Activated CD8-positive, alpha-beta memory T cell treated with anti-CD3 and anti-CD28 coated beads for 4 hours (primary cell): ENCODE results near the gene TLR8.

Experiments
- DNase-seq, 2 donors: peaks; one replicate each; pipeline ENCODE4 v3.0.0-alpha.2; 2020; ENCODE audit warnings: low read depth in 2 of 2

TLR8 gene

DNA sequence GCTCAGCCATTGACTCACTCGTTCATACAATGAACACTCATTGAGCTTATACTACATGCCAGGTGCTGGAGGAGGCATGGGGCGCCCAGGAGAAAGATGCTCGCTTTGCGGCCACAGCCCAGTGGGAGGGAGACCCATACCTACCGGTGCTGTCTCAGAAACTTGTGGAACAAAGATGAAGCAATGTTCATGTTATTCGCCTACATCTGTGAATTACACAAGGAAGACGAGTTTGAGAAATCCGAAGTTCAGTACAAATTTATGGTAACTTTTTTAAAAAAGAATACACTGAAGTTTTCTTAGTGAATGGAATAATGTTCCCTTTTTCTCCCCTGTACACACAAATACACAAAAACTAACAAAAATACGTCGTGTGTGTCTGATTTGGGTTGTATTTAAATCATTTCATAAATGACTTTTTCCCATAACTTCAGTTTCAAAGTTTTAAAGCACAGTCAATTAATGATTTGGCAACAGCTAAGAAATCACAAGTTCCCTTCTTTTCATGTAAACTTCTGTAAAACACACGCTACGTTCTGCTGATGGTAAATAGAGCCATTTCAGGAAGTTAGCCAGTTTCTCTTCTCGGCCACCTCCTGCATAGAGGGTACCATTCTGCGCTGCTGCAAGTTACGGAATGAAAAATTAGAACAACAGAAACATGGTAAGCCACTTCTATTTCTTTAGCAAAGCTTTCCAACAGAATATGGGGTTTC, at the start of gene TLR8:
Gene TLR8 (plus strand): TSS at position 575 of the 716 bp plus-strand sequence. CDS start 87 bp downstream, at position 662.
- DNase-seq, result no peak

DNA sequence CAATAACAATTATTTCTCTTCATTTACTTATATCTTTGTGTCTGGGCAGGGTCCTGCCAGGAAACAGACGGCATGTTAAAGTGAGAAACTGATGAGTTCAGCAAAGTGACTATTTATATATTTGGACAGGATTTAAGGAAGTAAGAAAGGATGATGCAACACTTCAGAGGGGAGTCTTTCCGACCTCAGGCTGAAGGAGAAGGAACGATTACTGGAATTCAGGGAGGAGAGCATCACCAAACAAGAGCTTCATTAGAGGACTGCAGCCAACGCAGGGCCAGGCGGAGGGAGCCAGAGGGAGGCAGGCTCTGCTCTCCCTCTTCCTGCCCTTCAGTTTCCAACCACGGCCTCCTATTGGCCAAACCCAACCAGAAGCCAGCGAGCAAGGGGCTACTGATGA, 41.1 kb upstream of the TLR8 start:
- DNase-seq, result no peak

DNA sequence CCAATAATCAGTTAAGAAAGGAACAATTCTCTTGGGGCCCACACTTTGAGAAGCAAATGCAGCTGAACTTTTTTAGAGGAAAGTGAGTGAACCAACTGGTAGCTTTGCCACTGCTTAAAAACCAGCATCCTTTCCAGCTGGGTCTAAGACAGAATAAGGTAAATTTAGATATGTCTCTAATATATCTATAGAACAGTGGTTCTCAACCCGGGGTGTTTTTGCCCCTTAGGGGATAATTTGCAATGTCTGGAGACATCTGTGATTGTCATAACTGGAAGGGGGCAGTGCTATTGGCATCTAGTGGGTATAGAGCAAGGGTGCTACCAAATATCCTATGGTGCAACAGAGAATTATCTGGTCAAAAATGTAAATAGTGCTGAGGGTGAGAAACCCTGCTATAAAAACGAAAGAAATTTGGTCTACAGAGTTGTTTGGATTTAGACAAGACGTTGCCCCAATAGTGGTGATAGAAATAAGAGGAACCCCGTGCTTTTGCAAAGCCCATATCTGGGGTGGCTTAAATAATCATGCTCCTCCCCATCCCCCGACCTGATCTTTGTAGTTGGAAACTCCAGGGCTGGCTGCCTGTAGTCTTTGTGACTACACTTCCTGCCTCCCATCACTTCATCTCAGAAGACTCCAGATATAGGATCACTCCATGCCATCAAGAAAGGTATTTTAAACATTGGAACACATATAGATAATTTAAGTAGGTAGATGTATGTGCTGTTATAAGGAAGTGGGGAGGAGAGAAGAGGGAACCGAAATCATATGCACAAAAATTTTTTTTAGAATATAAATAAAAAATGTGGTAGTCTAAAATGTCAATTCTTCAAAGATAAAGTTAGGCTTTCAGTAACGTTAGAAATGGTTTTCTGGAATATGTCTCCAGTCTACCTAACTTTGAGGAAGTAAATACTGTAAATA, 39.7 kb upstream of the TLR8 start, which contains the start of gene TLR7:
Gene TLR7 (plus strand): TSS at position 622 of the 927 bp plus-strand sequence. CDS start 507 bp downstream, outside the sequence.
- DNase-seq, result no peak

DNA sequence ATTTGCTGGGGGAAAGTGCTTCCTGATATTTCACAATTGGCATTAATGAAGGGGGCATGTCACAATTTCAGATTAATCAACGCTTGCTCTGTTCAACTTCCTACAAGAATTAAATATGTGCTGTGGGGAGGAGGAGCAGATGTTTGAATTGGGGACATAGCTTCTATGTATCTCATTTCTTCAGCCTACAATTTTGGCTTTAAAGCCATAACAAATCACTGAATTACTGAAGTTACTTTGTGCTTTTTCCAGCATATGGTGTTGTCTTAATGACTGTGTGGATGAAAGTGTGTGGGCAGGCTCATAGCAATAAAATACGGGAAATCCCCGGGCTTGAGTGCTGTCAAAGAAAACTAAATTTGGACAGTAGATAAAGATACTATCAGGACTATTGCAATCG, 38.7 kb upstream of the TLR8 start:
- no peak for DNase-seq

DNA sequence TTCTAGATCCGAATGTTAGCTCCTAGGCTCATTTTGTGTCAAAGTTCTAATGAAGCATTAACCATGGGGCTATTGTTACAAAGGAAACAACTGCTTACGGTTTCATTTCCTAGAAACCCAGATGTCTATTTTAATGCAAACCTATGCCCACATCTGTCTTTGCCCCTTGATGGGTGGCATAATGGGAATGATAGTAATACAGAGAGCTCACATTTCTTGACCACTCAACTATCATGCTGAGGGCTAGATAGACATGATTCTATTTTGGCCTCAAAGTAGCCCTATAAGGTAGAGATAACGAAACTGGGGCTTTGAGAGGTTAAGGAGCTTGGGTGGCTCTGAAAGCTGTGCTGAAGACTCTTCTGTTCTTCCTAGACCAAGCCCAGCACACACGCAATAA, 37.7 kb upstream of the TLR8 start:
- DNase-seq, result no peak

DNA sequence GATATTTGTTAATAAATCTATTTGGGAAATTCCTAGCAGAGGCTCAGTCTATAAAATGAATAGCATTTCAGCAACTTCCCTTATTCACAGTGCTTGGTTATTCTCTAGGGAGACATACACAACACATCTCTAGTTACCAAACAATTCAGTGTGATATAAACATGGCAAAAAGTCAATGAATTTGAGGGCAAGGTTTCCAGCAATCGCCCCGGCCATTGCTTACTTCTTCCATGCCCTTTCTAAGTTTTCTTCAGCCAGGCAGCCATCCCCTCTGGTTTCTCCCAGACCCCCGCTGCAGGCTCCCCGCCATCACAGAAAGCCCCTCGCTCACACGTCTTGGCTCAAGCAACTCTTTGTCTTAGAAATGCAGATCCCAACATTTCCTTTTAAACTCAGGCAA, 35.2 kb upstream of the TLR8 start:
- DNase-seq, result no peak

DNA sequence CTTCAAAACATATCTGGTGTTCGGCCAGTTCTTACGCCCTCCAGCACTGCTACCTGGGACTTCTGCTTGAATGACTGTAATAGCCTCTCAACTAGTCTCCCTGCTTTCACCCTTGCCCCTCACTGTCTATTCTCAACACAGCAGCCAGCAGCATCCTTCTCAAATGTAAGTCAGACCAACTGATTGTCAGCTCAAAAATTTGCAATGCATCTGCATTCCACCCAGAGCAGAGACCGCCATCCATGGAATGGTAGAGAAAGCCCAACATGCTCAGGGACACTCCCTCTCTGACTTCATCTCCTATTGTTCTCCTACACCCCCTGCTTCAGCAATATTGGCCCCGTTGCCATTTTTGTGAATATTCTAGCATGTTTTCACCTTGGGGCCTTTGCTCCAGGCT, 33.7 kb upstream of the TLR8 start:
- DNase-seq, result no peak

DNA sequence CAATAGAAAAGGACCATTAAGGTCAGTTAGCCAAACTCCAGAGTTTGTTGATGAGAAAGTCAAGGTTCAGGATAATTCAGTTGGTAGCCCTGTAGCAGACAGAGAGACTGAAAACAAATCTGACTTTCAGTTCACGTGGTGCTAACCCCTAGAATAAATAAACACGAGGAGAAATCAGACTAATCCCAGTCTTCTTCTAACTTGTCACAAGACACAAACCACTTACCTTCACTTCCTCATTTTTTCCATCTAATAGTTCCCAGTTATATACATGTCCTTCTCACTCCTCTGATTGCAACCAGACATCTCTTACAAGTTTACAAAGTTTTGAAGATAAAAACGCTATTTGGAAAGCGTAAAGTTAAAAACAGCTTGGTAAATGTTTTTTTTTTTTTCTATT, 31.8 kb upstream of the TLR8 start:
- DNase-seq, result no peak

DNA sequence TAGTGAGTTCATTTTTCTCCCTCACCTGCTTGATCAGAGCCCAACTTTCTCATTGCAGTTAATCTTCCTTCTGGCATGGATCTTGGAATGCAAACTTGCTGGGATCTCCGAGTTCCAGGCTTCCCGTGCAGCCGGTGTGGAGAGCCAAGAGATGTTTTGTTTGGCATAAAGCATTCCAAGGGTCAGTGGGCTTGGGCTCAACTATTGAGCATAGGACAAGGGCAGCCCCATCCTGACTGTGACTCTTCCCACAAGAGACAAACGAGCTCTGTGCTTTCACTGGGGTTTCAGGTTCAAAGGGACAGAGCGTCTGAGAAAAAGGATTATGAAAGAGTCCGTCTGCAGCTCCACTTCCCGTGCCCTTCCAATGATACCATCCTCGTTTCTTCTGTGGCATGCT, 29.0 kb upstream of the TLR8 start:
- no peak for DNase-seq

DNA sequence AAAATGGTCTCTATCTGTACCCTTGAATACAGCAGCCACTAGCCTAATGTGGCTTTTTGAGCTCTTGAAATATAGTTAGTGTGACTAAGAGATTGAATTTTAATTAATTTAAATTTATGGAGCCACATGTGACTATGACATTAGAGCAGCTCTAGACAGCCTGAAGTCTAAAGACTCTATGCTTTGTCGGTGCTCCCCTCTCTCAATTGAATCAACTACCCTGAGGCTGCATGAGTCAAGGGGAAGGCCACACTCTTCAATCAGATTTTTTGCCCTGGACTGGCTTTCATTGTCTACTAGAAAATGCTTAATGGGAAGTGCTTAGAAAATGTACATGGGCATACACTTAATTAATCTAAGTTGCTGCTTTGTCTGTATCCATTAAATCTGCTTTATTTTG, 27.9 kb upstream of the TLR8 start:
- DNase-seq, result no peak

DNA sequence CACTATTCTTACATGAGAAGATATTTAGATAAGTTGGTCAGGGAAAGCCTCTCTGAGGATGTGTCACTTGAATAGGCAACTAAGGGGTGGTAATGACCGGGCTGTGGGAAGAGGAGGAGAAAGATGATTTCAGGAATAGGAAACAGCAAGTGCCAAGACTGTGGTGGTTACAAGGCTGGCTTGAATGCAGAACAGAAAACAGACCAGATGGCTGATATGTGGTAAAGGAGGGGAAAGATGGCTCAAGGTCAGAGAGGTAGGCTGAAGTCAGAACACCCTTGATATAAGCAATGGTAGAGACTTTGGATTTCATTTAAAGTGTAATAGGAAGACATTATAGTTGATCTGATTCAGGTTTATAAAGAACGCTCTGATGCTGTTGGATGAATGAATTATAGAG, 24.5 kb upstream of the TLR8 start:
- no peak for DNase-seq

DNA sequence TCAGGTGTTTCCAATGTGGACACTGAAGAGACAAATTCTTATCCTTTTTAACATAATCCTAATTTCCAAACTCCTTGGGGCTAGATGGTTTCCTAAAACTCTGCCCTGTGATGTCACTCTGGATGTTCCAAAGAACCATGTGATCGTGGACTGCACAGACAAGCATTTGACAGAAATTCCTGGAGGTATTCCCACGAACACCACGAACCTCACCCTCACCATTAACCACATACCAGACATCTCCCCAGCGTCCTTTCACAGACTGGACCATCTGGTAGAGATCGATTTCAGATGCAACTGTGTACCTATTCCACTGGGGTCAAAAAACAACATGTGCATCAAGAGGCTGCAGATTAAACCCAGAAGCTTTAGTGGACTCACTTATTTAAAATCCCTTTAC, 20.9 kb upstream of the TLR8 start:
- no peak for DNase-seq

DNA sequence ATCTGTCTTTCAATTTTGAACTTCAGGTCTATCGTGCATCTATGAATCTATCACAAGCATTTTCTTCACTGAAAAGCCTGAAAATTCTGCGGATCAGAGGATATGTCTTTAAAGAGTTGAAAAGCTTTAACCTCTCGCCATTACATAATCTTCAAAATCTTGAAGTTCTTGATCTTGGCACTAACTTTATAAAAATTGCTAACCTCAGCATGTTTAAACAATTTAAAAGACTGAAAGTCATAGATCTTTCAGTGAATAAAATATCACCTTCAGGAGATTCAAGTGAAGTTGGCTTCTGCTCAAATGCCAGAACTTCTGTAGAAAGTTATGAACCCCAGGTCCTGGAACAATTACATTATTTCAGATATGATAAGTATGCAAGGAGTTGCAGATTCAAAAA, 19.9 kb upstream of the TLR8 start:
- DNase-seq, result no peak

DNA sequence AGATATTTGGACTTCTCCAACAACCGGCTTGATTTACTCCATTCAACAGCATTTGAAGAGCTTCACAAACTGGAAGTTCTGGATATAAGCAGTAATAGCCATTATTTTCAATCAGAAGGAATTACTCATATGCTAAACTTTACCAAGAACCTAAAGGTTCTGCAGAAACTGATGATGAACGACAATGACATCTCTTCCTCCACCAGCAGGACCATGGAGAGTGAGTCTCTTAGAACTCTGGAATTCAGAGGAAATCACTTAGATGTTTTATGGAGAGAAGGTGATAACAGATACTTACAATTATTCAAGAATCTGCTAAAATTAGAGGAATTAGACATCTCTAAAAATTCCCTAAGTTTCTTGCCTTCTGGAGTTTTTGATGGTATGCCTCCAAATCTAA, 19.3 kb upstream of the TLR8 start:
- no peak for DNase-seq

DNA sequence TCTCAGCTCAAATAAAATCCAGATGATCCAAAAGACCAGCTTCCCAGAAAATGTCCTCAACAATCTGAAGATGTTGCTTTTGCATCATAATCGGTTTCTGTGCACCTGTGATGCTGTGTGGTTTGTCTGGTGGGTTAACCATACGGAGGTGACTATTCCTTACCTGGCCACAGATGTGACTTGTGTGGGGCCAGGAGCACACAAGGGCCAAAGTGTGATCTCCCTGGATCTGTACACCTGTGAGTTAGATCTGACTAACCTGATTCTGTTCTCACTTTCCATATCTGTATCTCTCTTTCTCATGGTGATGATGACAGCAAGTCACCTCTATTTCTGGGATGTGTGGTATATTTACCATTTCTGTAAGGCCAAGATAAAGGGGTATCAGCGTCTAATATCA, 18.7 kb upstream of the TLR8 start:
- DNase-seq, result no peak

DNA sequence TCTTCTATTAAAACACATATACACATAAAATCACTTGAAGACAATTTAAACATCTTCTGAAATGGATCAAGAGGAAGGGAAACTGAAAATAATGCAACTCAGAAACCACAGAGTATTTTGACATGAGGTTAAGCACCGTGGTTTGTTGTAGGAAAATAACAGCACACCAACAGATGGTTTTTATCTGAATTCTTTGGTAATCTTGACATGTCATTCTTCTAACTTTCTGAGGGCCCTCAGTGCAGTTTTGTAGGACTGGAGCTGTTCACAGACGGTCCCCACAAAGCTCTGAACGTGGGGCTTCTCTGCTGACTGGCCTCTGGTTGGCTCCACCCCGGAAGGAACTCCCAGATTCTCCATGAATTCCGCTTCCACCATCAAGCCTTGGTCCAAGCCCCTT, 16.0 kb upstream of the TLR8 start:
- no peak for DNase-seq

DNA sequence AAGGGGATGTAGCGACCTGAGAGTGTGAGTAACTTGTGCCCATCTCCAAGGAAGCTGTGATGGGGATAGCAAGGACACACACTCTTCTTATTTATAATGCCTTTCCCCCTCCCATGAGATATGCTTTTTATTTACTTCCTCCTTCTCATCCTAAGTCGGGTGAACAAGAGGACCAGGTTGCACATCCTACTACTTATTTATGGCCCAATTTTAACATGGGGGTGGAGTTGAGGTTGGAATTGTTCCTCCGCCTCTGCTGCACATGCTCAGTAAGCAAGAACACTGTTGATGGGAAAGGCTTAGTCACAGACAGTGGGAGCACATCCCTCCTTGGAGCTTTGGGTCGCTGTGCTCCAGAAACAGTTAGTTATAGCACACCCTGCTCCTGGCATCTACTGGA, 15.2 kb upstream of the TLR8 start:
- DNase-seq, result no peak

DNA sequence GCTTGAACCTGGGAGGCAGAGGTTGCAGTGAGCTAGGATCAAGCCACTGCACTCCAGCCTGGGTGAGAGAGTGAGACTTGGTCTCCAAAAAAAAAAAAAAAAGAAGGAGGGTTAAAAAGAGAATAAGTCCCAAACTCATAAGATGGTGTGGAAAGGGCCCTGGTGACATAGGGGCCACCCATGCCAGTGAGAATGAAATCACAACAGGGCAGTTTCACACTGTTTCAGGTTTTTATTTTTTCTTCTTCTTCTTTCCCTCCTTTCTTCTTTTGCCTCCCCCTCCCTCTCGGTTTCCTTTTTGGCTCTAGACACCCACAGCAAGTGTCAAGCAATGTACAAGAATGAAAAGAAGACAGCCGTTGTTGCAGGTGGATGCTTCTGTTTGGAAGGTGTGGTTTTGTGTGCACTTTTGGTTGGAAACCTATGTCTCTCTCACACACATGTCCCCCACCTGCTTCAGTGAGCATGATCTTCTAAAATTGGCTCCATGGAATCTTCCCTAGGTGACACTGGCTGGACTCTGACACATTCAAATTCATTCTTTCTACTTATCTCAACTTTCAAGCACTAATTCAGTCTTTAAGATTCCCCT, 14.4 kb upstream of the TLR8 start:
- DNase-seq, result no peak

DNA sequence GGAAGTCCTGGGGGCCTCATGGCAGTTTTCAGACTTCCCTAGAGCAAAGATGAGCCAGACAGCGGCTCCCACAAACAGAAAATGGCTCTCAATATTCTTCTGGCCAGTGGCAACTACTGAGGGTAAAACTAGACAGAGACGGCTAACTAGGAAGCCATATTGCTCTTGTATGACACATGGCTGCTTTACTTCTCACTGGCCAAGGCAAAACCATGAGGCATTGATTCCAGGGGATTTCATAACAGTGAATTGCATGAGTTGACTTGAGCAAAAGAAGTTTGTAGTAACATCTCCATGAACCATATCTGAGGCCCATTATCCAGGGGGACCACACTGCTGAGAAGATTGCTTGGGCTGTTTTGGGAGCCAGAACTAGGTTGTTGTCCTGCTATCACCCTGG, 13.7 kb upstream of the TLR8 start:
- DNase-seq, result no peak

DNA sequence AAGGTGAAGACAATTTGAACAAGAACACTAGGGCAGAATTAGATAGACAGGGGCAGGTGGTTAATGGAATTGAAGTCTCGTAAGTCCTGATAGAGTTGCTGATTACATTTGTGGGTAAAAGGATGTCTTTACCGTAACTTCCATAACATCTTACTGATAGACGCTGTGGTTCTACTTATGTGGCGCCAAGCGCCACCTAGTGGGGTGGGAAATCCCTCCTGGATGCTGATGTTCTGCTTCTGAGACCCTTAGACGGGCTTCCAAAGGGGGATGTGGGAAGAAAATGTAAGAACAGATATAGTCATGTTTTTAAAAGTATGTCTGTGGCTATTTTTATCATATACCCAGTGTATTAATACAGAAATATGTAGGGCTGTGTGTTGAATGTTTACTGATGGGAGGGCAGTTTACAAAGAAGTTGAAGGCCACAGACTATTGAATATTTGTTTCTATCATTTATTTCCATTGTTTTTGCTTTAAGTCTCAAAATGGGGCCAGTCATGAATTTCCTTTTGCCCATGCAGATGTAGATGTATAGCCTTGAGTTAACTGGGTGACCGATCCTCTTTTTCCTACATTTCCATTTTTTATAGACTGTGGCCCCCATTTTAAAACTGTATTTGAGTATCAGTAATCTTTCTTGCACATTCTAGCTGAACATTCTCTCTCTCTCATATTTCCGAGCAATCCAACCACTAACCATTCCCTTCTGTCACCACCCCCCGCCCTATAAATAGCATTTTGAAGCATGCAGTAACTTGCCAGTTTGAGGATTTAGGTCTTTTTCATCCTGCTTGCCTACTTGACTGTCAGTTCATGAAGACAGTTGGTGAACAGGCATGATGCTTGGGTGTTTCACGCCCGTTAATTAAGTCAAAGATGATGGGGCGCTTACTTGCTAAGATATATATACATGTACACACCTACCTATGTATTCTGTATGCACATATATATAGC, 12.1 kb upstream of the TLR8 start:
- peak in 1 of 2 donors; percentile 10 for DNase-seq

DNA sequence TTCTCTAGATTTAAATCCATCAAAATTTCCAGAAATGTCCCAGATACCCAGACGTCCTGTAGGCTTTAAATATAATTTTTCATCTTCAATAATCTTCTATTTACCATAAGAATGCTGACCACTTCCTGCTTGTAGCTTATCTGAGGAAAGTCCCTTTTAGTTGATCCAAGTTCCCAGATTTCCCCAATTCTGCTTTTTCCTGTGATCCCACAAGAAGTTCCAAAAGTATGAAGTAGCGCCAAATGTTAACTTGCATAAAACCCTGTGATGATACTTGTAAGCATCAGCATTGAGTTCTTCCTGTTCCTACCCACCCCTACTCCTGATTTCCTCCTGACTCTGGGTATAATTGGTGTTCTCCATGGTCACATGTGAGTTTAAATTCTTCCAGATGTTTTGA, 10.6 kb upstream of the TLR8 start:
- no peak for DNase-seq

DNA sequence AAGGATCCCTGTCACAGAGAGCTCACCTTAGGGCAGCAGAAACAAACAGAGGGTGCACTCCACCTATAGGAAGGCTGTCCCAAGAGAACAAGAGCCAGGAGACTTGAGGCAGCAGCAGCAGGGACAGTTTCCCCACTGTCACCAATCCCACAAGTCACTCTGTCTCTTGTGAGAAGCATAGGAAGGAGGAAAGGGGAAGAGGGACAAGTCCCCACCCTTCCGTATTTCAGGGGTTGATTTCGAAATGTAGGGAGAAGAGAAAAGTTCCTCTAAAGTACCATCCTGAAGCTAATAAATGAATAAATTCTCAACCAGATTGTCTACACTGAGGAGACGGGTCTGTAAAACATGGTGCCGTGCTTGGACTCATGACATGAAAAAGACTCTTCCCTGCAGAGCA, 9.5 kb upstream of the TLR8 start:
- no peak for DNase-seq
